GM21619 (cell line): ENCODE measurements around the gene RAP1GAP2.

ENCODE experiments used
- ATAC-seq: cut with Tn5 transposase; IDR thresholded peaks from one replicate; pipeline ENCODE4 v1.9.1; 2021; ENCODE audit not compliant: unreplicated experiment

The RAP1GAP2 gene

DNA sequence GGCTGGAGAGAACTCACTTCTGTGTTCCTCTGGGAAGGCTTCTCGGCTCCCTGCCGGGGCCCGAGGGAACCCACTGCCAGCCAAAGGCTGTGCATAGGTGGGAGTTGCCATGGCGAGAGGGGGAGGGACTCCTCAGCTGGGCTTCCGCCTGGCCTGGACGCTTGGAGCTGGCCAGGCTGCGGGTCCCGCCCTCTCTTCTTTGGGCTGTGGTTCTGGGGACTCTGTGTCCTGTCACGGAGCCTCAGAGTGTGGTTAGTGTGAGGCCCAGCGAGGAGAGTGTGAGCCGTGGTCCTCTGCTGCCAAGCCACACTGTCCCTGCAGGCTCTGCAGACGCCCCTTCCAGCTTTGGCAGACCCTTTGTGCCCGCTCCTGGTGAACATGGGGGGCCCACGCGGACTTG is 144.1 kb downstream of the RAP1GAP2 start:
- ATAC-seq: no peak

DNA sequence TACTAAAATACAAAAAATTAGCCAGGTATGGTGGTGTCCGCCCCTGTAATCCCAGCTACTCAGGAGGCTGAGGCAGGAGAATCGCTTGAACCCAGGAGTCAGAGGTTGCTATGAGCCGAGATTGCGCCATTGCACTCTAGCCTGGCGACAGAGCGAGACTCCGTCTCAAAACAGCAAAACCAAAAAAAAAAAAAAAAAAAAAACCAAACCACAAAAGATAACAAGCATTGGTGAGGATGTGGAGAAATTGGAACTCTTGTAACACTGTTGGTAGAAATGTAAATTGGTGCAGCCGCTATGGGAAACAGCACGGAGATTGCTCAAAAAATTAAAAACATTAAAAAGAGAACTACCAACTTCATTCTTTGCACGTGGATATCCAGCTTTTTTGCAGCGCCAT is 147.7 kb downstream of the RAP1GAP2 start:
- ATAC-seq: no peak

DNA sequence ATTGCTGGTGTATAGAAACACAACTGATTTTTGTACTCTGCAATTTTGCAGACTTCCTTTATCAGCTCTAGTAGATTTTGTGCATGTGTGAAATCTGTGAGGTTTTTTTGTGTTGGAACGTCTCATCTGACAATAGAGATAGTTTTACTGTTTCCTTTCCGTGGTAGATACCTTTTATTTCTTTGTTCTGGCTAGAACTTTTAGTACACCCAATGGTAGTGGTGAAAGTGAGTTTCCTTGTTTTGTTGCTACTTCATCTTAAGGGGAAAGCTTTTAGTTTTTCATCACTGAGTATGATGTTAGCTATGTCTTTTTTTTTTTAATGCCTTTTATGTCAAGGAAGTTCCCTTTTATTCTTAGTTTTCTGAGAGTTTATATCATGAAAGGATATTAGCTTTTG is 149.1 kb downstream of the RAP1GAP2 start:
- ATAC-seq: no peak

DNA sequence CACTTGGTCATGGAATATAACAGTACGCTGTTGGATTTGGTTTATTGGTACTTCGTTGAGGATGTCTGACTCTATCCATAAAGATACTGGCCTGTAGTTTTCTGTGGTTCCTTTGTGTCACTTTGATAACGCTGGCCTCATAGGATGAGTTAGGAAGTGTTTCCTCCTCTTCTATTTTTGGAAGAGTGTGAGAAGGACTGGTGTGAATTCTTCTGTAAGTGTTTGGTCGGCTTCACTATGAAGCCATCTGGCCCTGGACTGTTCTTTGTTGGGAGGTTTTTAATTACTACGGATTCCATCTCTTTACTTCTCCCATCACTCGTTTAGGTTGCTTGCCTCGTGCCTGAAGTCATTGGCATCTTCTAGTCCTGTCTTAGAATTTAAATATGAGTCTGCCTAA is 149.9 kb downstream of the RAP1GAP2 start:
- ATAC-seq: no peak

DNA sequence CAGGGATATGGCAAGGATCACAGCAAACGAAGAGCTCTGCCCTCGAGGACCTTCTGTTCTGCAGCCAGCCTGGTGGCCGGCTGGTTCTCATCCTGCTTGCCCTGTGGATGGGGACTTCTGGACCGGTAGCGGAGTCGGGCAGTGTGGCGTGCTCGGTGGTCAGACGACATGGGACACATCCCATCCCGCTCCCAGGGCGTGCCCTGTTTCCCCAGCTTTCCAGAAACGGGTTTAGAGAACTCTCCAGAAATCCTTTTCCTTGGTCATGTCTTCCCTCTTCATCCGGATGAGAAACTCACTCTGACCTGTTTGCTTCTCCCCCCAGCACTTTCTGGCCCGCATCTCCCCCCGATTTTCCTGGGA is 151.3 kb downstream of the RAP1GAP2 start:
- no peak for ATAC-seq

DNA sequence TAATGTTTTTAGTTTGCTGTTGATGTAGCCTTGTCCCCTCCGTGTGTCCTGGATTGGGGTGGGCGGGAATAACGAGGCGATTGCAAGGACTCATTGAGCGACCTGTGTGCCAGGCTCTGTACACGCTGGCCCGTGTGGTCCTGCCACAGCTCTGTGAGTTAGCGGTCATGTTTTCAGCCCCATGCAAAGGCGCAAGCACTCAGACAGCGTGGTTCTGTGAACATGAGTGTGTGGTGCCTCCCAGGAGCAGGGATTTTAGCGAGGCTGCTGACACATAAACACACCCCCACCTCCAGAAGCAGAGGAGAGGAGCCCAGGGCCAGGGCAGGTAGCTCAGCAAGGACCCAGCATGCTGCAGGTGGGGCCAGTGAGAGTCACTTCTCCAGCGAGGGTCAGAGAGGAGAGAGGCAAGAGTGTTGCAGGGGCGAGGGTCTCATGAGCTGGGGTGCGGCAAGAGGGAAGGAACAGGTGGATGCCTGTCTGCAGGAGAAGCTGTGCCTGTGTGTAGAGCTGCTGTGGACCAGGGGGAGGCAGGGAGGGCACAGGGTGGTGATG is 151.8 kb downstream of the RAP1GAP2 start:
- no peak for ATAC-seq

DNA sequence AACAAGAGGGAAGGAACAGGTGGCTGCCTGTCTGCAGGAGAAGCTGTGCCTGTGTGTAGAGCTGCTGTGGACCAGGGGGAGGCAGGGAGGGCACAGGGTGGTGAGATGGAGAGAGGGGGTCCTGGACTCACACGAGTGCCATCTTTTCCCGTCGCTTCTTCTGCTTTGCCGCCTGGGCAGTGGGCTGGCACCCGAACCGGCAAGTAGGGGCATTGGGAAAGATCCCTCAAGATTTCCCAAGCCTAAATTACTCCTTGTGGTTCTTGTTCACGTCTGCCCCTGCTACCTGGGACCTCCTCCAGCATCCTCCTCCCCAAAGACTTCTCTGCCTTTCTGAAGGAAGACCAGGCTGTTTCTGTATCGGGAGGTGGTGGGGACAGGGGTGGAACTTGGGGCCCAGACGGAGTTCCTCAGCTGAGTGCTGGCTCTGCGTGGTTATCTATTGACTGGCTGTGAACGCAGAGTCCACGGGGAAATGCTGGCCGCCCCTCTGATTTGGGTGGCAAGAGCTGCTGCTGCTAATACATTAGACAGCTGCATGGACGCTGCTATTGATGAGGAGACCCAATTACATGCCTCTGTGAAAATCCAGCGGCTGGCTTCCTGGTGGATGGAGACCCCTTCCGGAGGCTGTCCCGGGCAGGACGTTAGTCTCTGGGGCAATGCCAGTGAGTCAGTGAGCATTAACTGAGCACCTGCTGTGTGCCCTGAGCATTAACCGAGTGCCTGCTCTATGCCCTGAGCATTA is 152.7 kb downstream of the RAP1GAP2 start:
- no peak for ATAC-seq

- ATAC-seq: no peak
These were observed 153.3 kb downstream of the RAP1GAP2 start for GRCh38 chr17:2949469-2950044.

DNA sequence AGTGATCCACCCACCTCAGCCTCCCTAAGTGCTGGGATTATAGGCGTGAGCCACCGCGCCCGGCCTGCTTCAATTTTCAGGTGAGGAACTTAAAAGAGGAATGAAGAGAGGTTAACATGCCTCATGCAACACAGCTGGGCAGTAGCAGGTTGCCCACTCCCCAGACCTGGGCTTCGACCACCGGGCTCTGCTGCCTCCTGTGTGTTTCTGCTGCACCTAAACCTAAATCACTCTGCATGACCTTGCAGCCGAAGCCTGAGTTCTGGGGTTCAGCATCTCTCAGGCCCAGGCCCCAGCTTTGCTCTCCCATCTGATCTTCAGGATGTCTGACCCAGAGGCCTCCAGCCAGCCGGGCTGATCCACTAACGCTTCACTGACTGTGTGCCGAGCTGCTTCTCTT is 154.6 kb downstream of the RAP1GAP2 start:
- no peak for ATAC-seq

DNA sequence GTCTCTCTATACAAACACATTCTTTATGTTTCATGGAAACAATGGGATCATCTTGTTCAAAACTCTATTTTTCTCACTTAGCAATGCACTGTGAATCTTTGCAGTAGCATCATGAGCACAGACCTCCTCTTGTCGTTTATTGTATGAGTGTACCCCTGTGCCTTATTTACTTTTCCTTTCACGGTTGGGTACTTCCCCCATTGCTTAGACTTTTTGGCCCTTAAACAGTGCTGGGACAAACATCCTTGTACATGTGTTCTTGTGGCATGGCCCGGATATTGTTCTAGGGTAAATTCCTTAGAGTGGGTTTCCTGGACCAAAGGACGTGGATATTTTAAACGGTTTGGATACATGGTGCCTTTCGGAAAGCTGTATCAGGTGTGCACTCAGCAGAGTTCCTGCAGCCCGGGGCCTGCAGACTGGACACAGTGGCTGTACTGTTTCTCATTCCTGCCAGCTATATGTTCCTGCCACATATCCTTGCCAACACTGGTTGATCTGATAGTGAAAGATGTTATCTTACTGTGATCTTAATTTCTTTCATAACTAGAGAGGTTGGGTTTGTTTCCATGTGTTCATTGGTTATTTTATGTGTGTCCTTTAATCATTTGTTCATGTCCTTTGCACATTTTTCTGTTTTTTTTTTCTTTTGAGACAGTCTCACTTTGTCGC is 156.1 kb downstream of the RAP1GAP2 start:
- no peak for ATAC-seq

DNA sequence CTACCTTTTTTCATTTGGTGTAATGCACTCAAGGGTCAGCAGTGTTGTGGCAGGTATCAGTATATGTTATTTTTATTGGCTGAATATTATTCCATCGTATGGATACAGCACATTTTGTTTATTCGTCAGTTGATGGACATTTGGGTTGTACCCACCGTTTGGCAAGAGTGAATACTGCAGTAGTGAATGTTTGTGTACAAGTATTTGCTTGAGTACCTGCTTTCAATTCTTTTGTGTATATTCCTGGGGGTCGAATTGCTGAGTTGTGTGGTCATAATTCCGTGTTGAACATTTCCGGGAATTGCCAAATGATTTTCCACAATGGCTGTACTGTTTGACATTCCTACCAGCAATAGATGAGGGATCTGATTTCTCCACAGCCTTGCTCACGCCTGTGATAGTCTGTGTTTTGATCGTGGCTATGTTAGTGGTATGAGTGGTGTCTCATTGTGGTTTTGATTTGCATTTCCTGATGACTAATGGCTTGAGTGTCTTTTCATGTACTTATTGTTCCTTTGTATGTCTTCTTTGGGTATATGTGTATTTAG is 158.7 kb downstream of the RAP1GAP2 start:
- ATAC-seq: no peak

GRCh38 chr17:2955931-2956582 is 159.8 kb downstream of the RAP1GAP2 start:
- ATAC-seq: no peak

DNA sequence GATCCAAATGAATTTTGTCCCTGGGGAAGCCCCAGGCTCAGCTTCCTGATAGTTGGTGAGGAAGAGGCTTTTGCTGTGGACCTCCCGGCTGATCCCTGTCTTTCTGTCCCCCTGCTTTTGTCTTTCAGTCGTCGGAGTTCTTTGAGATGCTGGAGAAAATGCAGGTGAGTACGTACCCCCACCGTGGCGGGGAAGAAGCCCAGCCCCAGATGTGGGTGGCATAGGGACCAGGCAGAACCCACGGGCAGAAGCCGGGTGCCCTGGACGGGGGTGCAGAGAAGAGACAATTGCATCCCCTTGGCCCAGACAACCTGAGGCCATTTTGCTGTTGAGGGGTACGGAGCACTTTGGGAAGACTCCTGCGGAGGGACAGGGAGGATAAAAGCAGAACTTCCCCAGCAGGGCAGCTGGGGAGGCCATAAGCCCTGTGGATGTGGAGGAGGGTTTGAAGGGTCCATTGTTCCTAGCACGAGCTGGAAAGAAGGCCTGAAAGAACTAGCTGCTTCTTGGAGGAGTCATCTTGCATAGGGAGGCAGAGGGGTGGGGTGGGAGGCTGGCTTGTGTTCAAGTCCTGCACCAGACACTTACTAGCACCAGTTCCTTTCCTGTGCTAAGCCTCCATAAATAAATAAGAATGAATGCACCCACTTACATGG is 161.5 kb downstream of the RAP1GAP2 start:
- no peak for ATAC-seq

DNA sequence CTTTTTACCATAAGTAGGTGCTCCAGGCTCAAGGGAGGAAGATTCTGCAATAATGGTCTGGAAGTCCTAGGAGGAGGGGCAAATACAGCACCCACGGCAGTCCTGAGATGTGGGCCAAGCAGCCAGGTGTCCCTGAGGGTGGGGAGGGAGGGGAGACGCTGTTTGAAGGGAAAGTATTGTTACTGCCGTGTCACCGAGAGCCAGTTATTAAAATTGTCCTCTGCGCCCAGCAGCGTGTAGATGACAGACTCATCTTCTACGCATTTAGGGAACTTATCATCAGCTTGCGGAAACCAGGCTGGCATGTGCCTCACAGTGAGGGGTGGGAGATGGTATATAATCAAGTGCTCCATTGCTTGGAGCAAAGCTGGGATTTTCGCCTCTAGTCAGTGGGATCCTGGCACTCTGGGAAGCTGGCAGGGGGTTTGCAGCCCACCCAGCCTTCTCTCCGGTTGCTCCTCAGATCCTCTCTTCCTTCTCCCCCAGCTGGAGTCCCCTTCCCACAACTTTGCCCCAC is 162.5 kb downstream of the RAP1GAP2 start:
- ATAC-seq: no peak

GRCh38 chr17:2959371-2960130 is 163.3 kb downstream of the RAP1GAP2 start:
- ATAC-seq: no peak

DNA sequence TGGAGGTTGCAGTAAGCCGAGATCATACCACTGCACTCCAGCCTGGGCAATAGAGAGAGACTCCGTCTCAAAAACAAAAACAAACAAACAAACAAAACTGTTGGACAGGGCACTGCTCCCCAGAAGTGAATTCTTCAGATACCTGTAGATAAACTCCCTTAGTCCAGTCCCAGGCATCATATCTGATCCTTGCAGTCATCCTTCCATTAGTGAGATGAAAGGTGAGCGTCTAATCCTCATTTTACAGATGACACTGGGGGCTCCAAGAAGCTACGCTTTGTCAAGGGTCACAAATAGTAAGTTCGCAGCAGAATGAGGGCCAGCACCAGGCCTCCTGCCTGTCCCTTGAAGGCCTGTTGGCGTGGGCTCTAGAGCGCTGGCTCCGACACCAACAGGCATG is 165.2 kb downstream of the RAP1GAP2 start:
- no peak for ATAC-seq

- no peak for ATAC-seq
These were observed 166.0 kb downstream of the RAP1GAP2 start for GRCh38 chr17:2962236-2962635.

DNA sequence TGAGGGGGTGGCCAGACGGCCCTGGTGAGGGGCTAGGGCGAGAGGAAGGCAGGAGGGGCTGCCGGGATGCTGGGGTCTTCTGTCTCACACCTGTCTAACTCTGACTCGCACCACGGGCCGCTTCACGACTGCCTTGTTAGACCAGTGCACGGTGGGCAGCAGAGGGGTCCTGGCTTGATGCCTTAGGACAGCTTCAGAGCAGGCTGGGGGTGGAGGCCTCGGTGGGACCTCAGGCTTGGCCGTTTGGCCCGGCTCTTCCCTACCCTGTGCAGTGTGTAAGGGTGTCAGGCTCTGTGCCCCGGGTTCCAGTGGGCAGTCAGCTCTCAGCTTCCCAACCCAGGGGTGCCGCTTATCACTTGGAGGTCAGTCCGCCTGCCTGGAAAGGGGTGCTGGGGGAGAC is 166.5 kb downstream of the RAP1GAP2 start:
- ATAC-seq: no peak

DNA sequence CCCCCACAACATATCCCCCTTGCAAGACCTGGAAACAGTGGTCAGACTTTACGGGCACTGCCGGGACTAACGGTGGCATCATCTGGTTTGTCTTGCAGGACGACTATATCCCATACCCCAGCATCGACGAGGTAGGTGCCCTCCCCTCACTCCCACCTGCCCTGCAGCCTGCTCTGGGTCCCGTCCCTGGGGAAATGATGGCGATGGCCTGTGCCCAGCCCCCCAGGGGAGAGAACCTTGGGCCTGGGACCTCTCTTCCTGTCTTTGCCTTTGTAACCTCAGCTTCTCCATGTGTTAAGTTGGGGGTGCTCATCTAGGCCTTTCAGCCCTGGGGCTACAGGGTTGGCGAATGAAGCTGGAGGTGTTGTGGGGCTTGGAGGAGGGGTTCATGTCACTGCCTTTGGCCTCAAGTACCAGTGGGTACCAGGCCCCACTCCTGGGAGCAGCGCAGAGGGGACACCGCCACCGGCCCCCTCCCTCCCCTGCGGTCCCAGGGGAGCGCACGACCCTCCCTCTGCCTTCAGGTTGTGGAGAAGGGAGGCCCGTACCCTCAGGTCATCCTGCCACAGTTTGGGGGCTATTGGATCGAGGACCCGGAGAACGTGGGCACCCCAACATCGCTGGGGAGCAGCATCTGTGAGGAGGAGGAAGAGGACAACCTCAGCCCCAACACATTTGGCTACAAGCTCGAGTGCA is 167.2 kb downstream of the RAP1GAP2 start:
- no peak for ATAC-seq
